CD4-positive, alpha-beta memory T cell (primary cell): Measurements from ENCODE around the gene OTOA. TPM values are rescaled to one million over a fixed set of nuclear protein-coding genes. Genes with fewer than 3 reads are reported as not detected.

ENCODE experiments used
- CTCF ChIA-PET: fragments of 350-600 bp; sonication (Branson Sonifier 250); formaldehyde crosslinking; loops from one replicate; lab custom pipeline; 2021; ENCODE audit warnings: inconsistent platforms; ENCODE audit not compliant: partially characterized antibody; lab: Charles Lee
- POLR2A ChIA-PET: fragments of 350-600 bp; sonication (Branson Sonifier 250); formaldehyde crosslinking; loops from one replicate; lab custom pipeline; 2021; ENCODE audit not compliant: partially characterized antibody; lab: Charles Lee
- DNase-seq, 5 donors: peaks; one replicate each; pipeline versions ENCODE4 v3.0.0 to v3.0.0-alpha.2; 2020 to 2022; ENCODE audit warnings: mixed read lengths in 1 of 5
- H3K27ac ChIP-seq: one replicate; pipeline ENCODE4 v1.7.0; 2013; ENCODE audit warnings: low read depth, low read length
- H3K27me3 ChIP-seq: 2 replicates; pipeline ENCODE4 v1.7.0; 2013; ENCODE audit warnings: mild to moderate bottlenecking, low read length, moderate library complexity; ENCODE audit not compliant: insufficient read depth
- H3K36me3 ChIP-seq: 2 replicates; pipeline ENCODE4 v1.7.0; 2013; ENCODE audit warnings: mild to moderate bottlenecking, low read length, moderate library complexity; ENCODE audit not compliant: insufficient read depth
- H3K4me1 ChIP-seq: 2 replicates; pipeline ENCODE4 v1.7.0; 2013; ENCODE audit warnings: mild to moderate bottlenecking, low read length, moderate library complexity; ENCODE audit not compliant: insufficient read depth
- H3K4me3 ChIP-seq, 2 donors: one replicate each; pipeline ENCODE4 v1.7.0; 2013; ENCODE audit warnings: low read length in 2 of 2, mild to moderate bottlenecking in 1 of 2
- H3K9me3 ChIP-seq, 2 donors: one replicate each; pipeline ENCODE4 v1.7.0; 2013; ENCODE audit warnings: low read length in 2 of 2, control low read depth in 1 of 2; ENCODE audit not compliant: control insufficient read depth in 1 of 2
- H3K27ac Mint-ChIP-seq, 7 donors: one replicate each; pipeline ENCODE4 v1.8.0; 2020 to 2021; ENCODE audit warnings: mixed read lengths in 7 of 7, mild to moderate bottlenecking in 6 of 7, inconsistent platforms in 3 of 7, moderate library complexity in 3 of 7
- H3K27me3 Mint-ChIP-seq, 2 donors: one replicate each; pipeline ENCODE4 v1.8.0; 2020 to 2021; ENCODE audit warnings: mixed read lengths in 2 of 2
- H3K36me3 Mint-ChIP-seq, 2 donors: one replicate each; pipeline ENCODE4 v1.8.0; 2020 to 2021; ENCODE audit warnings: mixed read lengths in 2 of 2, inconsistent platforms in 1 of 2, mild to moderate bottlenecking in 1 of 2
- H3K4me1 Mint-ChIP-seq, 4 donors: one replicate each; pipeline ENCODE4 v1.8.0; 2020 to 2021; ENCODE audit warnings: mixed read lengths in 4 of 4, mild to moderate bottlenecking in 1 of 4
- H3K4me3 Mint-ChIP-seq, 8 donors: one replicate each; pipeline ENCODE4 v1.8.0; 2020 to 2021; ENCODE audit warnings: mixed read lengths in 8 of 8, mild to moderate bottlenecking in 7 of 8, moderate library complexity in 6 of 8, inconsistent platforms in 3 of 8
- H3K9me3 Mint-ChIP-seq, 8 donors: one replicate each; pipeline ENCODE4 v1.8.0; 2020 to 2021; ENCODE audit warnings: mixed read lengths in 8 of 8, mild to moderate bottlenecking in 5 of 8, inconsistent platforms in 3 of 8, moderate library complexity in 1 of 8
- intact Hi-C: fragments of 100-400 bp; cut with micrococcal nuclease; formaldehyde crosslinking; loops from one replicate; pipeline ENCODE4 v1.15.1; 2023
- polyA plus RNA-seq, 2 donors: library from polyadenylated mRNA; unstranded; fragments of 300-500 nt; fragmentation: Illumina TruSeq; gene quantifications; one replicate each; pipeline ENCODE4 v1.2.3, GENCODE V29; 2021
- total RNA-seq, 2 experiments: library from RNA; stranded (reverse); gene quantifications; one replicate each; pipeline ENCODE4 v1.2.3, GENCODE V29; 2021

Gene OTOA
- total and polyA plus RNA-seq, 4 experiments from 2014 or later = 0.11 to 0.17 TPM; not detected in 2

- peak overlapping the region; percentile 10 to 92 (median 70) for H3K27ac Mint-ChIP-seq
- H3K27me3 Mint-ChIP-seq = no peaks in the 10 kb centered on the region
- Histone ChIP-seq H3K4me1 (peaks cover 38% of the 10 kb centered on the region), H3K27ac (no peak overlapping the region), H3K27me3 (no peaks in the 10 kb centered on the region), H3K4me3 (no peak overlapping the region), H3K36me3 (peaks cover 4% of the 10 kb centered on the region), H3K9me3 (no peaks in the 10 kb centered on the region)
- peaks cover 11 to 28% of the 10 kb centered on the region in 2 donors for H3K36me3 Mint-ChIP-seq
- CTCF ChIA-PET = interaction anchor here (0.7 to 7.1 kb wide), 14 partner anchors 9 to 73 kb away, joined by 3 to 105 read pairs (median 6); no protein-coding TSS in a partner anchor
- POLR2A ChIA-PET = interaction anchor here (0.6 to 3.8 kb wide), 8 partner anchors 8 to 183 kb away, joined by 3 to 21 read pairs (median 12); partner anchors contain the start of gene METTL9
- H3K4me1 Mint-ChIP-seq = peaks cover 19 to 50% (median 37%) of the 10 kb centered on the region in 4 donors
- H3K4me3 Mint-ChIP-seq = peak overlapping the region in 7 of 8 donors; percentile 22 to 79 (median 59)
- H3K9me3 Mint-ChIP-seq = no peaks in the 10 kb centered on the region
- peak in 4 of 5 donors; percentile 25 to 41 (median 32) for DNase-seq
- intact Hi-C loops = no loop called here
Observed at GRCh38 chr16:21638573-21638975, 25.2 kb upstream of the OTOA start.

GRCh38 chr16:21639493-21639892 lies 24.3 kb upstream of the OTOA start:
- intact Hi-C loops = no loop called here
- H3K4me1 Mint-ChIP-seq = peaks cover 19 to 58% (median 43%) of the 10 kb centered on the region in 4 donors
- Histone ChIP-seq H3K4me3 (no peak overlapping the region), H3K27ac (no peak overlapping the region), H3K27me3 (no peaks in the 10 kb centered on the region), H3K36me3 (no peaks in the 10 kb centered on the region), H3K9me3 (no peaks in the 10 kb centered on the region), H3K4me1 (peaks cover 46% of the 10 kb centered on the region)
- ChIA-PET CTCF (interaction anchor here (0.6 to 7.1 kb wide), 19 partner anchors 10 to 81 kb away, joined by 3 to 105 read pairs (median 5); no protein-coding TSS in a partner anchor), POLR2A (interaction anchor here (1.6 to 3.8 kb wide), 8 partner anchors 14 to 120 kb away, joined by 4 to 21 read pairs (median 12); partner anchors contain the start of gene METTL9)
- H3K4me3 Mint-ChIP-seq = peak overlapping the region in 2 of 8 donors; percentile 5 to 27
- H3K27me3 Mint-ChIP-seq = no peaks in the 10 kb centered on the region
- peaks cover 7 to 21% of the 10 kb centered on the region in 2 donors for H3K36me3 Mint-ChIP-seq
- H3K27ac Mint-ChIP-seq = peak overlapping the region in 5 of 7 donors; percentile 25 to 70 (median 41)
- DNase-seq = no peak
- no peaks in the 10 kb centered on the region for H3K9me3 Mint-ChIP-seq

- H3K4me3 Mint-ChIP-seq = no peak overlapping the region
- Histone ChIP-seq H3K36me3 (no peaks in the 10 kb centered on the region), H3K27me3 (no peaks in the 10 kb centered on the region), H3K9me3 (no peaks in the 10 kb centered on the region), H3K4me3 (no peak overlapping the region), H3K27ac (no peak overlapping the region), H3K4me1 (peaks cover 68% of the 10 kb centered on the region)
- intact Hi-C loops = loop anchor here (2.0 kb wide), 1 partner anchor 1419 kb away; no protein-coding TSS in a partner anchor
- H3K27me3 Mint-ChIP-seq = no peaks in the 10 kb centered on the region
- CTCF ChIA-PET = interaction anchor here (1.2 to 7.1 kb wide), 7 partner anchors 15 to 67 kb away, joined by 3 to 105 read pairs (median 8); partner anchors contain the start of gene METTL9
- H3K9me3 Mint-ChIP-seq = no peaks in the 10 kb centered on the region
- no peak for DNase-seq
- POLR2A ChIA-PET = interaction anchor here (0.8 to 3.8 kb wide), 5 partner anchors 15 to 67 kb away, joined by 3 to 21 read pairs (median 5); no protein-coding TSS in a partner anchor
- peaks cover 30 to 65% (median 51%) of the 10 kb centered on the region in 4 donors for H3K4me1 Mint-ChIP-seq
- H3K27ac Mint-ChIP-seq = peak overlapping the region in 2 of 7 donors; percentile 22 to 38
- peaks cover 0 to 6% of the 10 kb centered on the region in 2 donors for H3K36me3 Mint-ChIP-seq
Observed at GRCh38 chr16:21641916-21642315, 21.9 kb upstream of the OTOA start.

- Mint-ChIP-seq H3K9me3 (no peaks in the 10 kb centered on the region), H3K27ac (peak overlapping the region in 1 of 7 donors; percentile 25), H3K27me3 (no peaks in the 10 kb centered on the region), H3K4me3 (no peak overlapping the region), H3K36me3 (peaks cover 0 to 4% of the 10 kb centered on the region in 2 donors), H3K4me1 (peaks cover 36 to 65% (median 52%) of the 10 kb centered on the region in 4 donors)
- Histone ChIP-seq H3K27ac (no peak overlapping the region), H3K4me3 (no peak overlapping the region), H3K27me3 (no peaks in the 10 kb centered on the region), H3K36me3 (no peaks in the 10 kb centered on the region), H3K4me1 (peaks cover 70% of the 10 kb centered on the region), H3K9me3 (no peaks in the 10 kb centered on the region)
- intact Hi-C loops = no loop called here
- no peak for DNase-seq
- ChIA-PET POLR2A (interaction anchor here (0.8 to 2.2 kb wide), 3 partner anchors 14 to 53 kb away, joined by 3 to 6 read pairs (median 4); no protein-coding TSS in a partner anchor), CTCF (interaction anchor here (1.2 to 7.1 kb wide), 6 partner anchors 14 to 66 kb away, joined by 3 to 105 read pairs (median 10); partner anchors contain the start of gene METTL9)
Observed at GRCh38 chr16:21642861-21643260, 20.9 kb upstream of the OTOA start.

- Mint-ChIP-seq H3K27me3 (no peaks in the 10 kb centered on the region), H3K9me3 (no peaks in the 10 kb centered on the region), H3K4me1 (peaks cover 35 to 65% (median 52%) of the 10 kb centered on the region in 4 donors), H3K36me3 (peaks cover 0 to 4% of the 10 kb centered on the region in 2 donors), H3K27ac (peak overlapping the region; percentile 4 to 98 (median 91)), H3K4me3 (peak overlapping the region in 2 of 8 donors; percentile 22 to 32)
- Histone ChIP-seq H3K27me3 (no peaks in the 10 kb centered on the region), H3K36me3 (no peaks in the 10 kb centered on the region), H3K9me3 (no peaks in the 10 kb centered on the region), H3K4me1 (peaks cover 70% of the 10 kb centered on the region), H3K4me3 (no peak overlapping the region), H3K27ac (no peak overlapping the region)
- DNase-seq = no peak
- intact Hi-C loops = loop anchor here (2.0 kb wide), 1 partner anchor 45 kb away; the partner anchor contains the start of gene METTL9
- POLR2A ChIA-PET = interaction anchor here (3.2 kb wide), 1 partner anchor 45 kb away, joined by 26 read pairs; the partner anchor contains the start of gene METTL9
- CTCF ChIA-PET = interaction anchor here (1.4 to 6.9 kb wide), 5 partner anchors 13 to 64 kb away, joined by 3 to 83 read pairs (median 18); partner anchors contain the start of gene METTL9
Observed at GRCh38 chr16:21643785-21644184, 20.0 kb upstream of the OTOA start.

- DNase-seq = no peak
- H3K4me1 ChIP-seq = peaks cover 67% of the 10 kb centered on the region
- POLR2A ChIA-PET = interaction anchor here (1.6 to 3.2 kb wide), 5 partner anchors 17 to 547 kb away, joined by 4 to 26 read pairs (median 9); partner anchors contain the start of gene METTL9
Observed at GRCh38 chr16:21644674-21645073, 19.1 kb upstream of the OTOA start.

More at GRCh38 chr16:21644674-21645073, 19.1 kb upstream of the OTOA start:
- H3K4me3 Mint-ChIP-seq = peak overlapping the region; percentile 79 to 96 (median 84)
- no peaks in the 10 kb centered on the region for H3K9me3 Mint-ChIP-seq
- peak overlapping the region; percentile 91 to 98 (median 95) for H3K27ac Mint-ChIP-seq
- H3K4me1 Mint-ChIP-seq = peaks cover 31 to 62% (median 47%) of the 10 kb centered on the region in 4 donors
- H3K27me3 ChIP-seq = no peaks in the 10 kb centered on the region
- H3K27me3 Mint-ChIP-seq = no peaks in the 10 kb centered on the region
- intact Hi-C loops = loop anchor here (2.0 kb wide), 1 partner anchor 46 kb away; the partner anchor contains the start of gene METTL9
- CTCF ChIA-PET = interaction anchor here (0.9 to 6.9 kb wide), 8 partner anchors 12 to 1417 kb away, joined by 3 to 83 read pairs (median 8); no protein-coding TSS in a partner anchor
- peaks cover 0 to 4% of the 10 kb centered on the region in 2 donors for H3K36me3 Mint-ChIP-seq
- peak overlapping the region; percentile 61 for H3K27ac ChIP-seq
- H3K36me3 ChIP-seq = no peaks in the 10 kb centered on the region
- H3K4me3 ChIP-seq = peak overlapping the region; percentile 39 to 49
- no peaks in the 10 kb centered on the region for H3K9me3 ChIP-seq
